ENCODE measurements around the gene RPH3AL. TPM values are rescaled to one million over a fixed set of nuclear protein-coding genes. Genes with fewer than 3 reads are reported as not detected.

The RPH3AL gene
- total RNA-seq, 1 experiment from 2014 or later = 22.0 TPM

DNA sequence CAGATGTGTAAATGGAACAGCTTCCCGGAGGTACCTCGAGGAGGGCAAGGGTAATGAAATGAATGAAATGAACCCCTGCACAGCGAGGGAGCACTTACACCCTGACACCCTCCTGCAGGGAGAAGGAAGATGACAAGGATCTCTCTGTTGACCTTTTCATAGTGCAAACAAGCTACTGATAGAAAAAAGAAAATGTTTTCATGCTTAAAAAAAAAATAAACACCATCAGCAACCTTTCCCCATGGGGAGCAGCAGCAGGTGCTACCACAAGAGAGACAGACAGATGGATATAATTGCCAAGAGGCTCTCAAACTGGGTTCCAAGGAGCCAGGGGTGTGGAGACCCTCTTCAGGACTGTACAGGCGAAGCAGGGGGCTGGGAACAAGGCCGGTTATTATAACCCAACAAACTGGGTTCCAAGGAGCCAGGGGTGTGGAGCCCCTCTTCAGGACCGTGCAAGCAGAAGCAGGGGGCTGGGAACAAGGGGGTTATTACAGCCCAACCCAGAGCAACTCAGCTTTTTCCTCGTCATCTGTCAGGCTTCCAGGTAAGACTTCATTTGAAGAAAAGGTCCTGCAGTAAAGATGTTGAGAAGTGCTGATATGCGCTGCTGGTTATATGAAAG, 718 bp upstream of the RPH3AL start:
- no peak for DNase-seq (ENCODE audit: low read depth)

DNA sequence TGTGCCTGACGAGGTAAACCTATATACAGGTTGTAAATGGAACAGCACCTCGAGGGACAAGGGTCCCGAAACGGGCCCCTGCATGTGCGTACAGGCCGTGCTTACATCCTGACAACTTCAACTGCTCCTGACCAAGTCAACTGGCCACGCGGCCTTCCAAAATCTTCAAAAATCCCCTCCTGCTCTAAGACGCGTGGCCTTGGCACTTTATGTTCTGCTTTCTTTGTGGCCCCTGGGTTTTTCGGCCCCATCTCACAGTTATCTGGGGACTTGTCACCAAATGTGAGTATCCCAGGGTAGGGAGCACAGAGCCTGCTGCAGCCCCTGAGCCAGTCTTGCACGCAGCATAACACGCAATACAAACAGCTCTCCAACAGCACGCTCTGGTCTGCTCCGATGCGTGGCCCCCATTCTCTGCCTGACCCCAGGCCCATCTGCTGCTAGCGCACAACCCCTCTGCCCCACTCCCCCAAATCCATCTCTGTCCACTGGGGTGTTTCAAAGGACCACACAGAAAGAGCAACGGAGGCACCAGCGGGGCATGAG, 659 bp downstream of the RPH3AL start:
- no peak for DNase-seq (ENCODE audit: low read depth)

DNA sequence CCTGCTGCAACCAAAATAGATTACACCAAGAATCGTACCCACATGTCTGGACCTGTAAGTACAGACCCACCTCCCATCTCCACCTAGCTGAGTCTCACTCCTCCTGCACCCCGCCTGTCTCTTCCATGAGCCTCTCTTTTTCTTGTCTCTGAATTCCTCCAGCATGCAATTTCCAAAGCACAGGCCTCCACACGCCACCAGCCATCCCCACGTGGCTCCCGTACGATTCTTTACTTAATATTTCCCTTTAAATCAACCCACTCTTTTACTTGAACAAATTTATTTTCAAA, 1.2 kb downstream of the RPH3AL start:
- no peak for DNase-seq (ENCODE audit: low read depth)

GRCh38 chr17:350706-351448, 1.7 kb downstream of the RPH3AL start:
- peak; percentile 91 for DNase-seq (ENCODE audit: low read depth)

DNA sequence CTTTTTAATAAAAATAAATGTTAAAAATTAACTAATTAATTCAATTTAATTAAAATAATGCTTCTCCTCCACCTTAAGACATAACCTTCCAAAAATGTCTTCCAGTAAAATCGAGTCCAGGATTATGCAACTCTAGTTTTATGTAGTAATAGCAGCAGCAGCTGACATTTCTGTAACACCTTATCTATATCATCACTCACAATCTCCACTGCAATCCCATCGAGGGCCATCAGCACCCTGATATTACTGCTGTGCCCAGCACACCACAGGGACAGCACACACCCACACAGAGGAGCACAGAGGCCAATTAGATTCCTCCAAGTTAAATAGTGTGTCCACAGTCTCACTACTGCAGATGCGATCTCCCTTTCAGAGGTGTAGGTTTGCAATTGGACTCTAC, 2.9 kb downstream of the RPH3AL start:
- DNase-seq (ENCODE audit: low read depth) = no peak

DNA sequence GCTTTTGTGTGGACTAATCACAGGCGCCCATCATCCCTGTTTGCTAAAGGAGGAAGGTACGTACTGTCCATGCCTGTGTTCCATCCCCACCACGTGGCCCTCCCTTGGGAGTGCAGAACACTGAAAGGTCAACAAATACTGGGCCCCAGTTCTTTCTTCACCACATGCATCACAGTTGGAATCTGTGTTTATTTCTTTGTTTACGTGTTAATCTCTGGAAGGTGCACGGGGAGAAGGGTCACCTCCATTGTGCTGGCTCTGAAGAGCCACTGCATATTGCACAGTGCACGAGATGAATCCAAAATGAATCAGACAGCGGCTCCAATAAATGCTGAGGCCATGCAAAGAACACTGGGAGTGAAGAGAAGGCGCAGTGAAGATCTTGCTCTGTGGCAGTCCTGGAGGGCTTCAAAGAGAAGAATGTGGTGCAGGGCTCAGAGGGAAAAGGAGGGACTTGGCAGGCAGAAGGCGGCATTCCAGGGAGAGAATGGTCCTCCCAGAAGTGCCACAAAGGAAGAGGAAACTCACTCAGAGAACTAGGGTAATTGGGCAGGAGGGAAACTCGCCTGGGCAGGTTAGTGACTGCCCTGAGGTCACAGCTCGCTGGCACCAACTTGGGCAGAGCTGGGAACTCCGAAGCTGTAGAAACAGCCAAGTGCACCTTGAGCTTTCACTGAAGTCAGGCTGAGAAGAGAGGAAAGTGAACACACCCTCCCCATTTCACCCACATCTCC, 3.7 kb downstream of the RPH3AL start:
- no peak for DNase-seq (ENCODE audit: low read depth)

DNA sequence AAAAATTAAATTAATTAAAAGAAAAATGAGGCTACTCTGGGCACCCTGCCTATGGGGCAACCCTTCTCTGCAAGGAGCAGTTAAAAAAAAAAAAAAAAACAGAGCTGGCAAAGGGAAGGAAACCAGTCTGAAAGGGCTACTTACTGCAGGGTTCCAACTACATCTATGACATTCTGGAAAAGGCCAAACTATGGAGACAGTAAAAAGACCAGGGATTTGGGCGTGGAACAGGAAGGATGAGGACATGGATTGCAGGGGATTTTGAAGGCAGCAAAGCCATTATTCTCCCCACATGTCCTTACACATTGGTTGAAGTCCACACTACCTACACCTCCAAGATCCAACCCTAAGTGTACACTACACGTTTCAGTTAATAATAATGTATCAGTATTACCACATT, 4.6 kb downstream of the RPH3AL start:
- DNase-seq (ENCODE audit: low read depth) = no peak

DNA sequence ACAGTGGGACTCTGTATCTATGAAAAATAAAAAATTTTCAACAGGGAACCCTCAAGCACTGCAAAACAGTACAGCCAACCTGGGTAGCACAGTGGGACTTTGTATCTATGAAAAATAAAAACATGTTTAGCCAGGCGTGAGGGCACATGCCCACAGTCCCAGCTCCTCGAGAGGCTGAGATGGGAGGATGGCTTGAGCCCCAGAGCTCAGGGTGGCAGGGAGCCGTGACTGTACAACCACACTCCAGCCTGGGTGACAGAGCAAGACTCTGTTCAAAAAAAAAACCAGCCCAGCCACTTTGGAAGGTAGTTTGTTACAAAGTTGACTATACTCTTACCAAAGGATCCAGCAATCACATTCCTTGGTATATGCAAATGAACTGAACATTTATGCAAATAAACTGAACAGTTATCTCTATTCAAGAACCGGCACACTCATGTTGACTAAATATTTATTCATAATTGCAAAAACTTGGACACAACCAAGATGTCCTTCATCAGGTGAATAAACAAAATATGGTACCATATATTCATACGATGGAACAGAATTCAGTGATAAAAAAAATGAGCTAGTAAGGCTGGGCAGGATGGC, 5.2 kb downstream of the RPH3AL start:
- no peak for DNase-seq (ENCODE audit: low read depth)

- DNase-seq (ENCODE audit: low read depth) = peak; percentile 47
These were observed 6.4 kb downstream of the RPH3AL start for GRCh38 chr17:345992-346785.

GRCh38 chr17:345261-345660, 7.3 kb downstream of the RPH3AL start:
- DNase-seq (ENCODE audit: low read depth) = no peak

GRCh38 chr17:343875-344752, 8.5 kb downstream of the RPH3AL start:
- DNase-seq (ENCODE audit: low read depth) = no peak

- DNase-seq (ENCODE audit: low read depth) = no peak
These were observed 9.4 kb downstream of the RPH3AL start for GRCh38 chr17:343211-343610.

GRCh38 chr17:340074-340473, 12.5 kb downstream of the RPH3AL start:
- no peak for DNase-seq (ENCODE audit: low read depth)

DNA sequence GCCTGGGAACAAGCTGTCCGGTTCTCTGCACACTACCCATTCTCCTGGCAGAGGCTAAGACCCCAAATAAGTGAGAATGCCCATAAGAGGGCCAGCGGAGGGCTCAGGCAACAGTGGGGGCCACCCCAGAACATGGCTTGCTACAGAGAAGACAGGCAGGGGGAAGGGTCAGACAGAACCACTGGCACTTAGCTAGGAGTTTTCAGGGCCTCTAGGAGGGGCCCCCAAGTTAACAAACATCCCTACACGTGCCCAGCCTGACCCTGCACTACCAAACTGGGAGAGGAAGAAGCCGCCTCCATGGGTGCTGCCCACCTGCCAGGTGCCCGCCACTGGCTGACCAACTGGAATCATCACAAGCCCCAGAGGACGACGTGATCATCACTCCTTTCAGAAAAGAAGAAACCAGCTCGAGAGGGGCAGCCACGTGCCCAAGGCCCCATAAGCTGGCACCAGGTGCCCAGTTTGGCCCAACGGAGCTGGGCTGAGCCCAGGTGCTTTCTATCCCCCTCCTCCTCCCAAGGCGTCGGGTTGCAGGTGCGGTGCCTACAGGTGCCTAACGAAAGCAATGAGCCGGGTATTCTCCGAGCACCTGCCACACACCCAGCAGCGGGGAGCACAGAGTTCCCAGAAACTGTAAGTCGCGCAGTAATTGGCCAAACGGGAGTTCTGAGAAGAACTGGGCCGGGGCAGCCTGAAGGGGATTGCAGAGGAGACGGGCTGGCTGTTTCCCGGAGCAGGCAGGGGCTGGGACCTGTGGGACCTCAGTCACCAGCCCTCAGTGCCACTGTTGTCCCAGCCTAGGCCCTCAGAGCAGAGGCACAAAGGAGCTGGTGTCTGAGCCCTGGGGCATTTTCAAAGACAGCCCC, 13.2 kb downstream of the RPH3AL start:
- DNase-seq (ENCODE audit: low read depth) = no peak

DNA sequence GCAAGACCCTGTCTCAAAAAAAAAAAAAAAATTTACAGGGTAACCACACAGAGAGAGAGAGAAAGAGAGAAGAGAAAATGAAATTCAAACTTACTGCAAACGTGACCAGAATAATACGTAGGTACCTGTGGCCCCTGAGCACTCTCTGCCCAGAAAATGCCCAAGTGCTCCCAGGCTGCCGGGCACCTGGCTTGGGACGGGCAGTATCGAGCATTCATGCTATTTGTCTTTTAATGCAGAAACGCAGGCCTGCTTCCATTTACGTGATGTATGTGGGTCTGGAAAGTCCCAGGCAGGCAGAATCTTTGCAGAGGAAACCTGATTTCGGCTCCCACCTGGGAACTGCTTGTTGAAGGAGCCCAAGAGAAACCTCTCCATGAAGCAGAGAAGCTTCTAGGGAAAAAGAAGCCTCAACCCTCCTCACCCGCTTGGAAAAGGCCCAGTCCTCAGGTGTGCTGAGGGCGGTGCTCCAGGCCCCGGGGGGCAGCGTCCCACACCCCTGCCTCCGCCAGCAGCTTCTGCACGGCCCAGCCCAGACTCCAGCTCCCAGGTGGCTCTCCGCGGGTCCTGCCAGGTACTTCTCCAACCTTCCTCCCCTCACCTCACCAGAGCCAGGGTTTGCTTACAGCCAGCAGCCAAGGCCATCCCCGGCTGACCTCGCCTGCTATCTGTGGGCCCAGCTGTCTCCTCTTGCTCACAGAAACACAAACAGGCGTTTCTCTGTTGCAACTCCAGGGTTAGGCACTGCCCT, 14.0 kb downstream of the RPH3AL start:
- DNase-seq (ENCODE audit: low read depth) = peak; percentile 66

GRCh38 chr17:337866-338265, 14.7 kb downstream of the RPH3AL start:
- no peak for DNase-seq (ENCODE audit: low read depth)

- no peak for DNase-seq (ENCODE audit: low read depth)
These were observed 15.2 kb downstream of the RPH3AL start for GRCh38 chr17:337453-337852.

- DNase-seq (ENCODE audit: low read depth) = no peak
These were observed 15.6 kb downstream of the RPH3AL start for GRCh38 chr17:337022-337420.
